Endothelial cell of umbilical vein (primary cell): ENCODE results near the gene SFMBT2. TPM values are rescaled to one million over a fixed set of nuclear protein-coding genes. Genes with fewer than 3 reads are reported as not detected.

Source experiments
- BruUV-seq: library from RNA; stranded (reverse); fragments of 400-500 nt; replicated peaks from 2 replicates; lab custom pipeline; 2021; lab: Mats Ljungman, UMichigan
- CTCF ChIA-PET: fragments of 300-600, 350-600 bp; sonication (Branson Sonifier 250); formaldehyde crosslinking; loops from one replicate; lab custom pipeline; 2021; ENCODE audit warnings: antibody characterized with exemption, inconsistent platforms; lab: Charles Lee
- POLR2A ChIA-PET: fragments of 300-600, 350-600 bp; sonication (Branson Sonifier 250); formaldehyde crosslinking; loops from one replicate; lab custom pipeline; 2021; ENCODE audit warnings: antibody characterized with exemption, inconsistent platforms; lab: Charles Lee
- DNase-seq: peaks from one replicate; pipeline ENCODE4 v3.0.0-alpha.2; 2011; ENCODE audit warnings: low read depth, low spot score
- FAIRE-seq: peaks from 2 replicates; lab custom pipeline; 2011; peaks lifted over from hg19 to GRCh38; lab: Jason Lieb, UNC
- H2AFZ ChIP-seq: 2 replicates; pipeline ENCODE4 v1.6.0; 2012; ENCODE audit warnings: low read depth, low read length, control low read depth, inconsistent platforms
- H3K27ac ChIP-seq: 2 replicates; pipeline ENCODE4 v1.5.1; 2011; ENCODE audit warnings: low read depth, mild to moderate bottlenecking, control low read depth, low read length, moderate library complexity; ENCODE audit not compliant: insufficient read depth
- H3K27me3 ChIP-seq, 2 experiments: 2 replicates each; pipeline versions ENCODE4 v1.6.0 to v1.6.1; 2011; ENCODE audit warnings: low read length in 2 of 2, mixed read lengths in 1 of 2; ENCODE audit not compliant: control insufficient read depth in 2 of 2, insufficient read depth in 2 of 2
- H3K36me3 ChIP-seq, 2 experiments: 2 replicates in 1 of 2; 3 replicates in 1 of 2; pipeline ENCODE4 v1.5.1; 2011; ENCODE audit warnings: low read length in 2 of 2, mild to moderate bottlenecking in 1 of 2, moderate library complexity in 1 of 2; ENCODE audit not compliant: control insufficient read depth in 2 of 2, insufficient read depth in 2 of 2; ENCODE audit errors: extremely low read depth in 1 of 2
- H3K4me1 ChIP-seq: 3 replicates; pipeline ENCODE4 v1.5.1; 2011; ENCODE audit warnings: mild to moderate bottlenecking, low read length; ENCODE audit not compliant: control insufficient read depth, insufficient read depth; ENCODE audit errors: extremely low read depth
- H3K4me2 ChIP-seq: 2 replicates; pipeline ENCODE4 v1.6.1; 2011; ENCODE audit warnings: low read length, control low read depth, mixed read lengths; ENCODE audit not compliant: insufficient read depth
- H3K4me3 ChIP-seq, 3 experiments: fragments of 200-600 bp in 1 of 3; sonication (generic), shearing (Covaris generic) in 1 of 3; replicated peaks in 1 of 3; 2 replicates each; pipeline ENCODE4 v1.5.1; 2011 to 2016; ENCODE audit warnings: control low read depth in 3 of 3, low read length in 3 of 3, mild to moderate bottlenecking in 2 of 3, inconsistent platforms in 1 of 3, low read depth in 1 of 3, moderate library complexity in 1 of 3; ENCODE audit not compliant: insufficient read depth in 1 of 3
- H3K79me2 ChIP-seq: 2 replicates; pipeline ENCODE4 v1.6.0; 2012; ENCODE audit warnings: low read length, inconsistent platforms; ENCODE audit not compliant: control insufficient read depth, insufficient read depth
- H3K9ac ChIP-seq: replicated peaks from 2 replicates; pipeline ENCODE3; 2011; ENCODE audit warnings: low read length, control low read depth; ENCODE audit not compliant: insufficient read depth; ENCODE audit errors: extremely low read depth
- H3K9me1 ChIP-seq: replicated peaks from 3 replicates; pipeline ENCODE4 v1.6.0; 2011; ENCODE audit warnings: mild to moderate bottlenecking, low read length; ENCODE audit not compliant: control insufficient read depth, insufficient read depth; ENCODE audit errors: extremely low read depth
- H3K9me3 ChIP-seq: replicated peaks from 2 replicates; pipeline ENCODE4 v1.5.1; 2012; ENCODE audit warnings: low read length, inconsistent platforms; ENCODE audit not compliant: control insufficient read depth, insufficient read depth
- H4K20me1 ChIP-seq: replicated peaks from 2 replicates; pipeline ENCODE3; 2011; ENCODE audit warnings: mild to moderate bottlenecking, low read length; ENCODE audit not compliant: control insufficient read depth, insufficient read depth; ENCODE audit errors: extremely low read depth
- CTCF ChIP-seq, 2 donors: IDR thresholded peaks; 1 replicate in 1 of 2; 2 replicates in 1 of 2; pipeline ENCODE4 v1.5.1; 2011; ENCODE audit warnings: low read length in 2 of 2, mild to moderate bottlenecking in 2 of 2, moderate library complexity in 2 of 2, control low read depth in 1 of 2, inconsistent platforms in 1 of 2, low read depth in 1 of 2; ENCODE audit not compliant: insufficient read depth in 1 of 2; ENCODE audit errors: extremely low read depth in 1 of 2
- EZH2 ChIP-seq: IDR thresholded peaks from 2 replicates; pipeline ENCODE4 v1.6.1; 2012; ENCODE audit warnings: borderline replicate concordance, low read depth, mild to moderate bottlenecking, moderate library complexity, low read length, inconsistent platforms; ENCODE audit not compliant: severe bottlenecking
- FOS ChIP-seq: IDR thresholded peaks from 2 replicates; pipeline ENCODE4 v1.6.1; 2011; ENCODE audit warnings: mild to moderate bottlenecking, low read length, moderate library complexity, borderline replicate concordance; ENCODE audit not compliant: insufficient read depth
- GATA2 ChIP-seq: IDR thresholded peaks from 2 replicates; pipeline ENCODE4 v1.7.0; 2011; ENCODE audit warnings: low read depth, mild to moderate bottlenecking, moderate library complexity, mixed read lengths, low read length; ENCODE audit not compliant: insufficient read length, insufficient read depth
- JUN ChIP-seq: IDR thresholded peaks from 2 replicates; pipeline ENCODE4 v1.6.1; 2011; ENCODE audit warnings: borderline replicate concordance, low read depth; ENCODE audit not compliant: insufficient read length, insufficient read depth
- MAX ChIP-seq: IDR thresholded peaks from 2 replicates; pipeline ENCODE4 v1.6.1; 2011; ENCODE audit not compliant: insufficient read depth, insufficient read length
- MYC ChIP-seq: IDR thresholded peaks from one replicate; pipeline ENCODE4 v1.6.1; 2011; ENCODE audit warnings: mild to moderate bottlenecking, low read depth, low read length
- POLR2A ChIP-seq: IDR thresholded peaks from 2 replicates; pipeline ENCODE4 v1.6.1; 2012; ENCODE audit warnings: low read depth, mild to moderate bottlenecking, control low read depth, low read length
- POLR2AphosphoS5 ChIP-seq: IDR thresholded peaks from 2 replicates; pipeline ENCODE4 v1.6.1; 2012; ENCODE audit warnings: low read depth, mild to moderate bottlenecking, control low read depth, low read length, moderate library complexity; ENCODE audit not compliant: insufficient read depth
- dilution Hi-C: fragments of 300-500 bp; cut with MboI; formaldehyde crosslinking; loops from one replicate; pipeline ENCODE4 v1.15.0; 2019; ENCODE audit warnings: low sequenced_read_pairs; ENCODE audit not compliant: extremely low pct_ligation_motif_present
- intact Hi-C: fragments of 100-400 bp; cut with micrococcal nuclease; formaldehyde crosslinking; loops from one replicate; pipeline ENCODE4 v1.10.0; 2022
- polyA plus RNA-seq, 4 experiments: library from polyadenylated mRNA; depleted of rRNA in 3 of 4; stranded (reverse) in 3 of 4; unstranded in 1 of 4; fragments of >200 nt; gene quantifications; 2 replicates each; pipeline versions ENCODE4 v1.2.1 to v1.2.3, GENCODE V29; 2011 to 2012; ENCODE audit warnings: missing spikeins in 1 of 4
- total RNA-seq: library from RNA; stranded (reverse); gene quantifications from 2 replicates; pipeline ENCODE4 v1.2.3, GENCODE V29; 2021

SFMBT2 gene
- total and polyA plus RNA-seq, 2 donors (not counting 3 experiments of a cell fraction or from before 2014, with no cell fraction given): 0.14 to 0.64 TPM

- Histone ChIP-seq H3K4me1 (no peaks in the 10 kb centered on the region), H3K36me3 (no peaks in the 10 kb centered on the region), H3K4me3 (no peak overlapping the region), H3K9me3 (no peaks in the 10 kb centered on the region), H3K9ac (no peak overlapping the region), H3K79me2 (no peaks in the 10 kb centered on the region), H4K20me1 (no peaks in the 10 kb centered on the region), H3K27ac (no peak overlapping the region), H2AFZ (no peak overlapping the region), H3K9me1 (no peaks in the 10 kb centered on the region), H3K4me2 (no peak overlapping the region), H3K27me3 (no peaks in the 10 kb centered on the region)
- no TSS peak for BruUV-seq
- intact Hi-C loops: no loop called here
- no peak for DNase-seq
- CTCF ChIA-PET: no interaction called here
- dilution Hi-C loops: no loop called here
- POLR2A ChIA-PET: no interaction called here
- FAIRE-seq: no peak
- no peak for TF ChIP-seq FOS
- no peak for TF ChIP-seq EZH2
- no peak for TF ChIP-seq CTCF (IDR thresholded peaks at IDR 0.05; ENCODE audit: extremely low read depth in 1 of 2, insufficient read depth in 1 of 2, low read depth in 1 of 2, low read length in 2 of 2)
- TF ChIP-seq POLR2AphosphoS5: no peak
- no peak for TF ChIP-seq POLR2A
- TF ChIP-seq MYC: no peak
- no peak for TF ChIP-seq JUN
- TF ChIP-seq GATA2: no peak
- no peak for TF ChIP-seq MAX
Observed at GRCh38 chr10:7318836-7319235, 92.0 kb downstream of the SFMBT2 start.
